NB4 (cell line): ENCODE results near the gene SPIRE2.

Experiments
- CTCF ChIP-seq: IDR thresholded peaks from one replicate; pipeline ENCODE4 v1.5.1; 2012; ENCODE audit warnings: low read depth, low read length
- MAX ChIP-seq: IDR thresholded peaks from 2 replicates; pipeline ENCODE4 v1.6.1; 2011; ENCODE audit warnings: low read depth, low read length

- TF ChIP-seq CTCF = no peak
- TF ChIP-seq MAX = peak; percentile 44; the same call in 1 of the 2 replicates
Observed at GRCh38 chr16:89873109-89873971, 45.1 kb downstream of the SPIRE2 start, which contains the start of gene TCF25.
